GM18517 (cell line): ENCODE measurements around the gene ANKZF1.
A peak's percentile ranks its signal among the peaks of the same experiment; 100 is the strongest.

Source experiments
- ATAC-seq: cut with Tn5 transposase; IDR thresholded peaks from one replicate; pipeline ENCODE4 v1.9.1; 2021; ENCODE audit warnings: mild to moderate bottlenecking, moderate library complexity; ENCODE audit not compliant: unreplicated experiment

Gene ANKZF1

GRCh38 chr2:219223831-219224610 lies 5.6 kb upstream of the ANKZF1 start:
- no peak for ATAC-seq

DNA sequence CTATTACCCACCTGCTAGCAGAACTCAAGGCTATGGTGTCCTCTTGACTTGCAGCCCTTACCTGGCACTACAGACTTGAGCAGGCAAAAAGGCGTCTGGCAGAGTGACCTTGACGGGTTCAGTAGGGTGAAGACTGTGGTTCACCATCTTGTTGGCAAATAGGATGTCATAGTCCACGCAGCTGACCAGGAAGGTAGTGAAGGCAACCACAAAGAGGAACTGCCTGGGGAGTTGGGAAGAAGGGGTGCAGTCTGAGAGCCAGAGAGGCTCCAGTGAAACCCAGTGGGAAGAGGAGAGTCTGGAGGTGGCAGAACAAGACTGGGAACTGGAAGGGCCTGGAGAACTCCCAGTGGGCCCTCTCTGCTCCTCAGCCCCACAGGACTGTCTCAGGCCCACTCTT lies 4.3 kb upstream of the ANKZF1 start:
- ATAC-seq: no peak

DNA sequence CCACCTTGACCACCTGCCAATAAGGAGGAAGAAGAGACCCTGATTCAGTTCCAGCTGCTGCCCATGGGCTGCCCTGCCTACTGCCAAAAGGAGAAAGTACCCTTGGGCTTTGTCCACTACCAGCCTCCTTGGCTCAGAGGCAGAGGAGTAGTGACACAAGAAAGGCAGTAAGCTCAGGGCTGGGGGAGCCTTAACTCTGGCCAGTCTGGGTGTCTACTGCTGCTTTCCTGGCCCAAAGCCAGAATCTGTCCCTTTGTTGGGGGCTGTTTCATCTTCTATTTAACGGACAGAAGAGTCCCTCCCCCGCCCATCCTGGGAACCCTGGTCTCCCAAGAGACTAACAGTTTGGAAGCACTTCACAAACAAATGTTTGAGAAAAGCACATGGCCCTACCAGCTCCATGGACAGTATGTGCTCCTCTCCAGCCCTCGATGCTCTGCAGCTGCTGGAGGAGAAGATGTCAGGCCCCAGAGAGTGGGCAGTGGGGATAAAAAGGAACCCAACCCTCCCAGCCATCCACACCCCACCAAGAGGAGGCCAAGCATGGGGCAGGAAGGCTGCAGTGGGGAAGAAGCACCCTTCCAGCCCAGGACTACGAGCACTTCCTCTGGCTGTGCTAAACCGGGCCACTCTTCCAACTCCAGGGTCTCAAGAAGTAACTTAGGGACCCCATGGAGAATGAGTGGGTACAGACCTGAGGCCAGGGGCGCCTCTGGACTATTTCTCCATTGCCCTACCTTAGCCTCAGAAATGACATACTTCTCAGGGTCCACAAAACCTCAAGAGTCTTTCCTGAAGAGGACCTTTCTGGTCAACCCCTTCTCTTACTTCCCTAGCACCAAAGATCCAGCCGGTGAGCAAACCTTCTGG lies 1.3 kb upstream of the ANKZF1 start:
- no peak for ATAC-seq

GRCh38 chr2:219228911-219229304 lies 698 bp upstream of the ANKZF1 start:
- ATAC-seq: peak; percentile 3

- ATAC-seq: peak; percentile 13
Measured at GRCh38 chr2:219230059-219230540, 494 bp downstream of the ANKZF1 start.

DNA sequence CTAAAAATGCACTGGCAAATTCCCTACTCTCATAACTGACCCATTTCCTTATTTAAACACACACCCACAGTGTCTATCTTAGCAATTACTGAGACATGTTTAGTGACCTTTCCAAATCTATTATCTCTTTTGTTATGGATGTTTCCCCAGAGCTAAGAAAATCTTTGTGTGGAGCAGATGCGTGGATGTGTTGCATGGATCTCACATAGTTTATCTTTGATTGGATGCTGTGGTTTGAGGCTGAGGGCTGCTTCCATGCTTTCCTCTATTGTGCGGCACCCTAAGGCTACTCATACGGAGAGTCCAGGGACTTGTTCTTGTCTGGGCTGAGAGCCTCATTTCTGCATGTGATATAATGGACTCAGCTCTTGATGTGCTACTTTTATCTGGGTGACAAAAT lies 4.7 kb downstream of the ANKZF1 start:
- ATAC-seq: no peak

GRCh38 chr2:219243291-219243761 lies 13.7 kb downstream of the ANKZF1 start:
- ATAC-seq: no peak

GRCh38 chr2:219244789-219245147 lies 15.2 kb downstream of the ANKZF1 start:
- no peak for ATAC-seq

DNA sequence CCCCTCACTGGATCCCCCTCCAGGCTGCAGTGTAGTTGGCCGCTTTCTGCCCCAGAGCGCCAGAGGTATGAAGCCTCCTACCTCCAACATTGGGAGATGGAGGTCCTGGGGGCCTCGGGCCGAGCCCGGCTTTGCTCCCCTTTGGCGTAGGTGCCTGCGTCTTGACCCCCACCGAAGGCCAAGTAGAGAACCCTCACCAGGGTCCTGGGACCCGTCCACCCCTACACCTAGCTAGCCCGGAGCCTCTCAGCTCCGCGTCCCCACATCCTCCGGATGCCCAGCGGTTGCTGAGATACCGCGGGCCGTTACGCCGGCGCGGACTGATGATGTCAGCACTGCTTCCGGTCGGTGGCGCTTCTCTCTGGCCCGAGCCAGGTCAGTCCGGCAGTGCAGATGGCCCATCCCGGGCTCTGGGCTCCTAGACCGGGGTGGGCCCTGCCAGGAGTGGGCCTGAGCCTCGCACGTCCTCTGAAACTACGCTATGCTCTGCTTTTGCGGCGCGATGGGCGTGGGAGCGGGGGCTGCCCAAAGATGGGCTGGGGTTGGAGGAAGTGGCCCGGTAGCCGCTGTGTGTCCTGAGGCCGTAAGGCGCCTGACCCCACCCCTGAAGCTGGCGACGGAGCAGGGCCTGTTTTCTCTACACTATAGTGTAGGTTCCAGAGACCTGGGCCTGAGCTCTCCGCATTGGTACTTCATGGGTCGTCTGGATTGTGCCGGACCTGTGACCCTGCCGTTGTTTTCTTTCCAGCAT lies 15.7 kb downstream of the ANKZF1 start, which contains the start of the genes GLB1L and STK16:
Gene GLB1L (minus strand): TSS at position 297 of the 751 bp plus-strand sequence. CDS start 1,871 bp downstream, outside the sequence.
Gene STK16 (plus strand): TSS at position 332 of the 751 bp plus-strand sequence. CDS start 521 bp downstream, outside the sequence.
- peak; percentile 66 for ATAC-seq

- no peak for ATAC-seq
Measured at GRCh38 chr2:219245899-219246230, 16.3 kb downstream of the ANKZF1 start.

- no peak for ATAC-seq
Measured at GRCh38 chr2:219246559-219246958, 17.0 kb downstream of the ANKZF1 start.

- ATAC-seq: no peak
Measured at GRCh38 chr2:219247678-219248642, 18.4 kb downstream of the ANKZF1 start.

- ATAC-seq: no peak
Measured at GRCh38 chr2:219248845-219249202, 19.2 kb downstream of the ANKZF1 start.

- peak; percentile 52 for ATAC-seq
Measured at GRCh38 chr2:219249203-219249980, 19.8 kb downstream of the ANKZF1 start.

DNA sequence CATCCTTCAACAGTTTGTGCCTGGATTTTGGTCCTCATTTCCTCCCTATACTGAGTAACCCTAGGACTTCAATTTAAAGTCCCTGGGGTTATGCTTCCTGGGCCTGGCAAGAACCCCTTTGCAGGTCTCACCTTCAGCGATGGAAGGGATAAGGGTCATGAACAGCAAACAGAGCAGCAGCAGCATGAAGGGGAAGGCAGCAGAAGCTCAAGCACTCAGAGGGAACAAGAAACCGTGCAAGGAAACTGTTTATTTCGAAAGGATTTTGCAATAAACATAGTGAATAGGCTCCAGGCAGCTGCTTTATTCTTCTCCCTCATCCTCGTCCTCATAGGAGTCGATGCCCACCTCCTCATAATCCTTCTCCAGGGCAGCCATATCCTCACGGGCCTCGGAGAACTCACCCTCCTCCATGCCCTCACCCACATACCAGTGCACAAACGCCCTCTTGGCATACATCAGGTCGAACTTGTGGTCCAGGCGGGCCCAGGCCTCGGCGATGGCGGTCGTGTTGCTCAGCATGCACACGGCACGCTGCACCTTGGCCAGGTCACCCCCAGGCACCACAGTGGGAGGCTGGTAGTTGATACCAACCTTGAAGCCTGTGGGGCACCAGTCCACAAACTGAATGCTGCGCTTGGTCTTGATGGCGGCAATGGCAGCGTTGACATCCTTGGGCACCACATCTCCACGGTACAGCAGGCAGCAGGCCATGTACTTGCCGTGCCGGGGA lies 20.6 kb downstream of the ANKZF1 start:
- ATAC-seq: no peak

- no peak for ATAC-seq
Measured at GRCh38 chr2:219251656-219252055, 22.1 kb downstream of the ANKZF1 start.

- ATAC-seq: no peak
Measured at GRCh38 chr2:219252084-219252483, 22.5 kb downstream of the ANKZF1 start.

- ATAC-seq: no peak
Measured at GRCh38 chr2:219252570-219252899, 22.9 kb downstream of the ANKZF1 start.
